HEK293T (cell line): ENCODE results near the gene PCNP.

Experiments
- CTCF ChIA-PET: fragments of 350-600 bp; formaldehyde crosslinking; extraction: SDS; loops from one replicate; lab custom pipeline; 2021; ENCODE audit warnings: antibody characterized with exemption, inconsistent platforms; lab: Yijun Ruan, JAX
- POLR2A ChIA-PET: fragments of 350-600 bp; formaldehyde crosslinking; extraction: SDS; loops from one replicate; lab custom pipeline; 2020; ENCODE audit warnings: antibody characterized with exemption, inconsistent platforms; lab: Yijun Ruan, JAX
- DNase-seq: peaks from one replicate; pipeline ENCODE4 v3.0.0; 2012; ENCODE audit warnings: mixed read lengths; ENCODE audit errors: extremely low spot score
- ARNT ChIP-seq: fragments of 450-650 bp; IDR thresholded peaks from 2 replicates; pipeline ENCODE4 v1.6.1; 2017; ENCODE audit warnings: mild to moderate bottlenecking
- BHLHE40 ChIP-seq: fragments of 450-650 bp; IDR thresholded peaks from 2 replicates; pipeline ENCODE4 v1.6.1; 2016; ENCODE audit warnings: mild to moderate bottlenecking, moderate library complexity, borderline replicate concordance
- CTBP1 ChIP-seq: fragments of 450-650 bp; IDR thresholded peaks from 2 replicates; pipeline ENCODE4 v1.6.1; 2016; ENCODE audit warnings: borderline replicate concordance
- ELF4 ChIP-seq: fragments of 450-650 bp; IDR thresholded peaks from 2 replicates; pipeline ENCODE4 v1.6.1; 2017; ENCODE audit warnings: antibody characterized with exemption
- FOXA1 ChIP-seq: fragments of 450-650 bp; IDR thresholded peaks from 2 replicates; pipeline ENCODE4 v1.6.1; 2016; ENCODE audit warnings: mild to moderate bottlenecking
- FOXK2 ChIP-seq: fragments of 450-650 bp; IDR thresholded peaks from 2 replicates; pipeline ENCODE4 v1.6.1; 2016; ENCODE audit warnings: mild to moderate bottlenecking
- FOXM1 ChIP-seq: fragments of 450-650 bp; IDR thresholded peaks from 2 replicates; pipeline ENCODE4 v1.6.1; 2017; ENCODE audit warnings: mild to moderate bottlenecking, borderline replicate concordance
- HDGF ChIP-seq: fragments of 450-650 bp; IDR thresholded peaks from 2 replicates; pipeline ENCODE4 v1.6.1; 2017; ENCODE audit warnings: antibody characterized with exemption, borderline replicate concordance
- L3MBTL2 ChIP-seq: fragments of 450-650 bp; conservative IDR thresholded peaks from 2 replicates; pipeline ENCODE4 v1.6.1; 2016; ENCODE audit warnings: mild to moderate bottlenecking
- LEF1 ChIP-seq: fragments of 450-650 bp; IDR thresholded peaks from 2 replicates; pipeline ENCODE4 v1.6.1; 2017; ENCODE audit warnings: mild to moderate bottlenecking, borderline replicate concordance
- NFRKB ChIP-seq: fragments of 450-650 bp; IDR thresholded peaks from 2 replicates; pipeline ENCODE4 v1.6.1; 2016; ENCODE audit warnings: mild to moderate bottlenecking, moderate library complexity
- PKNOX1 ChIP-seq: fragments of 450-650 bp; IDR thresholded peaks from 2 replicates; pipeline ENCODE4 v1.6.1; 2016
- SP1 ChIP-seq: fragments of 450-650 bp; IDR thresholded peaks from 2 replicates; pipeline ENCODE4 v1.6.1; 2017
- SUZ12 ChIP-seq: fragments of 450-650 bp; IDR thresholded peaks from 2 replicates; pipeline ENCODE4 v1.6.1; 2016; ENCODE audit warnings: mild to moderate bottlenecking
- TARDBP ChIP-seq: fragments of 450-650 bp; IDR thresholded peaks from 2 replicates; pipeline ENCODE4 v1.6.1; 2016
- ZNF384 ChIP-seq: fragments of 450-650 bp; IDR thresholded peaks from 2 replicates; pipeline ENCODE4 v1.6.1; 2016

The PCNP gene

GRCh38 chr3:101617478-101617877 lies 43.5 kb downstream of the PCNP start:
- ChIA-PET POLR2A (no interaction called here), CTCF (no interaction called here)
- no peak for TF ChIP-seq HDGF
- TF ChIP-seq FOXK2, result no peak

GRCh38 chr3:101618726-101619125 lies 44.7 kb downstream of the PCNP start:
- POLR2A ChIA-PET, result no interaction called here
- DNase-seq, result no peak
- CTCF ChIA-PET, result interaction anchor here (0.6 kb wide), 1 partner anchor 167 kb away, joined by 3 read pairs; no protein-coding TSS in a partner anchor
- no peak for TF ChIP-seq SP1
- TF ChIP-seq LEF1, result no peak
- no peak for TF ChIP-seq SUZ12
- TF ChIP-seq FOXM1, result no peak
- no peak for TF ChIP-seq TARDBP
- no peak for TF ChIP-seq ARNT
- TF ChIP-seq BHLHE40, result no peak
- TF ChIP-seq FOXK2, result no peak
- TF ChIP-seq NFRKB, result no peak
- TF ChIP-seq PKNOX1, result no peak
- TF ChIP-seq CTBP1, result no peak
- TF ChIP-seq L3MBTL2, result no peak
- no peak for TF ChIP-seq ELF4
- TF ChIP-seq HDGF, result no peak
- no peak for TF ChIP-seq FOXA1
- no peak for TF ChIP-seq ZNF384

More at GRCh38 chr3:101617478-101617877, 43.5 kb downstream of the PCNP start:
- DNase-seq, result no peak

- DNase-seq, result no peak
- CTCF ChIA-PET, result no interaction called here
- TF ChIP-seq ARNT (no peak), L3MBTL2 (no peak), SUZ12 (no peak), SP1 (no peak), NFRKB (no peak), HDGF (no peak), TARDBP (no peak), ELF4 (no peak), CTBP1 (no peak), LEF1 (no peak), FOXM1 (no peak), PKNOX1 (no peak), ZNF384 (no peak), BHLHE40 (no peak), FOXK2 (no peak), FOXA1 (no peak)
- POLR2A ChIA-PET, result no interaction called here
Measured at GRCh38 chr3:101619734-101620133, 45.8 kb downstream of the PCNP start.

- CTCF ChIA-PET, result no interaction called here
- POLR2A ChIA-PET, result no interaction called here
- TF ChIP-seq ZNF384 (no peak), FOXK2 (no peak), BHLHE40 (no peak), NFRKB (no peak), ARNT (no peak), HDGF (no peak)
- DNase-seq, result no peak
Measured at GRCh38 chr3:101623656-101624055, 49.7 kb downstream of the PCNP start.

GRCh38 chr3:101624857-101625256 lies 50.9 kb downstream of the PCNP start:
- ChIA-PET CTCF (no interaction called here), POLR2A (no interaction called here)
- DNase-seq, result no peak
- TF ChIP-seq BHLHE40, result no peak
- no peak for TF ChIP-seq L3MBTL2
- no peak for TF ChIP-seq ARNT
- no peak for TF ChIP-seq NFRKB
- no peak for TF ChIP-seq CTBP1
- no peak for TF ChIP-seq SP1
- no peak for TF ChIP-seq FOXA1
- no peak for TF ChIP-seq ZNF384
- TF ChIP-seq SUZ12, result no peak
- TF ChIP-seq TARDBP, result no peak
- TF ChIP-seq ELF4, result no peak
- TF ChIP-seq LEF1, result no peak
- TF ChIP-seq HDGF, result no peak
- no peak for TF ChIP-seq PKNOX1

GRCh38 chr3:101625879-101626278 lies 51.9 kb downstream of the PCNP start:
- POLR2A ChIA-PET, result no interaction called here
- DNase-seq, result no peak
- CTCF ChIA-PET, result no interaction called here
- TF ChIP-seq ELF4 (no peak), LEF1 (no peak), SP1 (no peak), FOXM1 (no peak), FOXK2 (no peak), NFRKB (no peak), PKNOX1 (no peak), FOXA1 (no peak), ZNF384 (no peak), ARNT (no peak), L3MBTL2 (no peak), CTBP1 (no peak), BHLHE40 (no peak), SUZ12 (no peak)
